Measurements from ENCODE around the gene MADCAM1.

MADCAM1 gene

GRCh38 chr19:452829-453228 lies 43.5 kb upstream of the MADCAM1 start:
- TF ChIP-seq, protein P1, sequence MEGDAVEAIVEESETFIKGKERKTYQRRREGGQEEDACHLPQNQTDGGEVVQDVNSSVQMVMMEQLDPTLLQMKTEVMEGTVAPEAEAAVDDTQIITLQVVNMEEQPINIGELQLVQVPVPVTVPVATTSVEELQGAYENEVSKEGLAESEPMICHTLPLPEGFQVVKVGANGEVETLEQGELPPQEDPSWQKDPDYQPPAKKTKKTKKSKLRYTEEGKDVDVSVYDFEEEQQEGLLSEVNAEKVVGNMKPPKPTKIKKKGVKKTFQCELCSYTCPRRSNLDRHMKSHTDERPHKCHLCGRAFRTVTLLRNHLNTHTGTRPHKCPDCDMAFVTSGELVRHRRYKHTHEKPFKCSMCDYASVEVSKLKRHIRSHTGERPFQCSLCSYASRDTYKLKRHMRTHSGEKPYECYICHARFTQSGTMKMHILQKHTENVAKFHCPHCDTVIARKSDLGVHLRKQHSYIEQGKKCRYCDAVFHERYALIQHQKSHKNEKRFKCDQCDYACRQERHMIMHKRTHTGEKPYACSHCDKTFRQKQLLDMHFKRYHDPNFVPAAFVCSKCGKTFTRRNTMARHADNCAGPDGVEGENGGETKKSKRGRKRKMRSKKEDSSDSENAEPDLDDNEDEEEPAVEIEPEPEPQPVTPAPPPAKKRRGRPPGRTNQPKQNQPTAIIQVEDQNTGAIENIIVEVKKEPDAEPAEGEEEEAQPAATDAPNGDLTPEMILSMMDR (IDR thresholded peaks at IDR 0.05; ENCODE audit: poor library complexity, severe bottlenecking): no peak
- H3K27ac ChIP-seq (ENCODE audit: poor library complexity, severe bottlenecking): no peak overlapping the region
- ATAC-seq (ENCODE audit: low read depth): no peak
- no peaks in the 10 kb centered on the region for H3K4me1 ChIP-seq (ENCODE audit: insufficient read depth, poor library complexity, severe bottlenecking)
- peaks cover 2% of the 10 kb centered on the region for H3K9me3 ChIP-seq (ENCODE audit: severe bottlenecking)
- H3K36me3 ChIP-seq (ENCODE audit: low read depth): no peaks in the 10 kb centered on the region
- DNase-seq (ENCODE audit: low spot score): no peak
- no peaks in the 10 kb centered on the region for H3K27me3 ChIP-seq (ENCODE audit: insufficient read depth, poor library complexity, severe bottlenecking)
- no peak overlapping the region for H3K4me3 ChIP-seq (ENCODE audit: severe bottlenecking)

DNA sequence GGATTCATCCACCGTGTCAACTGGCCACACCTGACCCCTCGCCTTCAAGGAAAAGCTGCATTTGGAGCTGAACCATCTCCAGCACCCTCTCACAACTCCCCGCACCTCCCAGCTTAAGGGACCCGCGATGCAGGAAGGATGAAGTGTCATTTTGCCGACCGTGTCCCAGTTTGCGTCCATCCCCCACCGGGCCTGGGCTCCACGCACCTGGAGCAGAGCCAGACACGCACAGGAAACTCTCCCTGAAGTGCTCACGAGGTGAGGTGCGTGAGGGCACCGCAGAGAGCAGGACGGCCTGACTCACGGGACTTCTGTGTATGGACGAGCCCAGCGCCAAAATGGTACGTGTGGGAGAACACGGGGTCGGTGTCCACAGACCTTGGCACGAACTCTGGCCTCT lies 42.7 kb upstream of the MADCAM1 start:
- H3K27ac ChIP-seq (ENCODE audit: poor library complexity, severe bottlenecking): no peak overlapping the region
- no peaks in the 10 kb centered on the region for H3K27me3 ChIP-seq (ENCODE audit: insufficient read depth, poor library complexity, severe bottlenecking)
- TF ChIP-seq, protein P1 (IDR thresholded peaks at IDR 0.05; ENCODE audit: poor library complexity, severe bottlenecking): no peak
- no peaks in the 10 kb centered on the region for H3K36me3 ChIP-seq (ENCODE audit: low read depth)
- DNase-seq (ENCODE audit: low spot score) (no peak), ATAC-seq (ENCODE audit: low read depth) (no peak)
- H3K4me1 ChIP-seq (ENCODE audit: insufficient read depth, poor library complexity, severe bottlenecking): no peaks in the 10 kb centered on the region
- H3K4me3 ChIP-seq (ENCODE audit: severe bottlenecking): no peak overlapping the region
- peaks cover 2% of the 10 kb centered on the region for H3K9me3 ChIP-seq (ENCODE audit: severe bottlenecking)

- H3K4me3 ChIP-seq (ENCODE audit: severe bottlenecking): no peak overlapping the region
- TF ChIP-seq, protein P1 (IDR thresholded peaks at IDR 0.05; ENCODE audit: poor library complexity, severe bottlenecking): no peak
- peaks cover 5% of the 10 kb centered on the region for H3K27me3 ChIP-seq (ENCODE audit: insufficient read depth, poor library complexity, severe bottlenecking)
- no peak for DNase-seq (ENCODE audit: low spot score)
- H3K4me1 ChIP-seq (ENCODE audit: insufficient read depth, poor library complexity, severe bottlenecking): no peaks in the 10 kb centered on the region
- H3K9me3 ChIP-seq (ENCODE audit: severe bottlenecking): peaks cover 2% of the 10 kb centered on the region
- H3K27ac ChIP-seq (ENCODE audit: poor library complexity, severe bottlenecking): no peak overlapping the region
- no peak for ATAC-seq (ENCODE audit: low read depth)
- no peaks in the 10 kb centered on the region for H3K36me3 ChIP-seq (ENCODE audit: low read depth)
Measured at GRCh38 chr19:455031-455705, 41.1 kb upstream of the MADCAM1 start.

DNA sequence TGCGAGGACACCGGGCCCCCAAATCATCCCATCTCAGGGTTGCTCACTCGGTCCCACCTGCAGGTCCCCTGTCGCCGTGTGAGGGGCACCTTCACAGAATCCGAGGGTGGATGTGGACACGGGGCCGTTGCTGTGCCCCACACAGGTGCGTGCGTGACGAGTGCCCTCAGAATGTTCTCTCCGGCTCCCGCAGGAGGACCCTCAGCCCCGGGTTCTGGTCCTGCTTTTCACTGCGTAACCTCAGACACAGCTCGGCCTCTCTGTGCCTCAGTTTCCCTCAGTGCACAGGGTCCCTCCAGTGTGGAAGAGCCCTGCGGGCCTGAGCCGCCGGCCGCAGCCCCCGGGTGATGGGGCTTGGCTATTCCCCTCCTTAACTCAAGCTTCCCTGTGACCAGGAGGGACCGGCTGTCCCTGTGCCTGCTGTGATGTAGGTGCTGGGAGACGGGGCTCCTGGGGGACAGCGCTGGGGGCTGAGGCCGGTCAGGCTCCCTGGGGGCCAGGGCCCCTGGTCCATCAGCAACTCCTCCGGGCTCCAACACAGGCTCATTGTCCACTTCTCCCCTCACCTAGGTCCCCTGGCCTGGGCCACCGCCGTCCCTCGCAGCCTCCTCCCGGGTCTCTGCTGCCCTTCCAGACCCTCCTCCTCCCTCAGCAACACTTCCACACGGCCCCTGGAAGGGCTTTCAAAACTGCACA lies 40.3 kb upstream of the MADCAM1 start:
- ATAC-seq (ENCODE audit: low read depth) (no peak), DNase-seq (ENCODE audit: low spot score) (no peak)
- no peaks in the 10 kb centered on the region for H3K36me3 ChIP-seq (ENCODE audit: low read depth)
- TF ChIP-seq, protein P1 (IDR thresholded peaks at IDR 0.05; ENCODE audit: poor library complexity, severe bottlenecking): no peak
- peaks cover 2% of the 10 kb centered on the region for H3K9me3 ChIP-seq (ENCODE audit: severe bottlenecking)
- H3K4me3 ChIP-seq (ENCODE audit: severe bottlenecking): no peak overlapping the region
- peaks cover 5% of the 10 kb centered on the region for H3K27me3 ChIP-seq (ENCODE audit: insufficient read depth, poor library complexity, severe bottlenecking)
- H3K4me1 ChIP-seq (ENCODE audit: insufficient read depth, poor library complexity, severe bottlenecking): no peaks in the 10 kb centered on the region
- no peak overlapping the region for H3K27ac ChIP-seq (ENCODE audit: poor library complexity, severe bottlenecking)

Measured in RWPE2 (cell line).